ENCODE data around the gene TSG101. TPM values are rescaled to one million over a fixed set of nuclear protein-coding genes. Genes with fewer than 3 reads are reported as not detected.

The TSG101 gene
- total RNA-seq = 10 to 100 TPM; 34.0 to 37.4 TPM

GRCh38 chr11:18526521-18527296 lies at the start of gene TSG101:
Gene TSG101, minus strand, starts transcription at chr11:18526942. Its CDS starts 126 bp downstream, at chr11:18526816.
- H3K27me3 Mint-ChIP-seq = no peaks in the 10 kb centered on the region
- TF ChIP-seq CTCF (IDR thresholded peaks at IDR 0.05) = no peak
- ChIA-PET POLR2A (interaction anchor here (0.6 to 2.8 kb wide), 15 partner anchors 9 to 420 kb away, joined by 3 to 23 read pairs (median 4); partner anchors contain the start of genes GTF2H1, HPS5, LDHA and SPTY2D1), CTCF (interaction anchor here (0.5 to 2.0 kb wide), 14 partner anchors 14 to 416 kb away, joined by 3 to 10 read pairs (median 4); partner anchors contain the start of gene UEVLD)
- H3K9me3 Mint-ChIP-seq = no peaks in the 10 kb centered on the region
- intact Hi-C loops (cut with micrococcal nuclease) = loop anchor here (5.0 kb wide), 1 partner anchor 204 kb away; the partner anchor contains the start of genes GTF2H1 and HPS5
- H3K36me3 Mint-ChIP-seq (ENCODE audit: low read depth) = peaks cover 22% of the 10 kb centered on the region
- H3K27ac Mint-ChIP-seq = peak within 1 kb of the TSS; percentile 99
- H3K4me1 Mint-ChIP-seq (ENCODE audit: low read depth) = peaks cover 50% of the 10 kb centered on the region
- DNase-seq = peak; percentile 95
- peak; percentile 89 for ATAC-seq
- peak within 1 kb of the TSS; percentile 90 for H3K4me3 Mint-ChIP-seq

GRCh38 chr11:18575361-18575760 lies 48.6 kb upstream of the TSG101 start:
- ChIA-PET POLR2A (no interaction called here), CTCF (no interaction called here)
- no peaks in the 10 kb centered on the region for H3K27me3 Mint-ChIP-seq
- DNase-seq = no peak
- H3K36me3 Mint-ChIP-seq (ENCODE audit: low read depth) = peaks cover 12% of the 10 kb centered on the region
- no peak for ATAC-seq
- TF ChIP-seq CTCF (IDR thresholded peaks at IDR 0.05) = no peak
- intact Hi-C loops (cut with micrococcal nuclease) = no loop called here
- H3K27ac Mint-ChIP-seq = no peak overlapping the region
- peaks cover 6% of the 10 kb centered on the region for H3K4me1 Mint-ChIP-seq (ENCODE audit: low read depth)
- H3K9me3 Mint-ChIP-seq = no peaks in the 10 kb centered on the region
- H3K4me3 Mint-ChIP-seq = no peak overlapping the region

GRCh38 chr11:18567081-18567480 lies 40.3 kb upstream of the TSG101 start:
- Mint-ChIP-seq H3K4me1 (ENCODE audit: low read depth) (no peaks in the 10 kb centered on the region), H3K4me3 (no peak overlapping the region), H3K27me3 (no peaks in the 10 kb centered on the region), H3K9me3 (no peaks in the 10 kb centered on the region), H3K36me3 (ENCODE audit: low read depth) (peaks cover 9% of the 10 kb centered on the region), H3K27ac (no peak overlapping the region)
- no peak for TF ChIP-seq CTCF (IDR thresholded peaks at IDR 0.05)
- ChIA-PET CTCF (interaction anchor here (1.5 kb wide), 1 partner anchor 164 kb away, joined by 5 read pairs; no protein-coding TSS in a partner anchor), POLR2A (interaction anchor here (0.6 kb wide), 1 partner anchor 468 kb away, joined by 3 read pairs; no protein-coding TSS in a partner anchor)
- ATAC-seq (no peak), DNase-seq (no peak)
- intact Hi-C loops (cut with micrococcal nuclease) = no loop called here

- TF ChIP-seq CTCF (IDR thresholded peaks at IDR 0.05) = no peak
- intact Hi-C loops (cut with micrococcal nuclease) = no loop called here
- Mint-ChIP-seq H3K36me3 (ENCODE audit: low read depth) (peaks cover 9% of the 10 kb centered on the region), H3K27me3 (no peaks in the 10 kb centered on the region), H3K4me1 (ENCODE audit: low read depth) (no peaks in the 10 kb centered on the region), H3K9me3 (no peaks in the 10 kb centered on the region), H3K27ac (no peak overlapping the region), H3K4me3 (no peak overlapping the region)
- ChIA-PET CTCF (no interaction called here), POLR2A (no interaction called here)
- DNase-seq (no peak), ATAC-seq (no peak)
These were observed 39.7 kb upstream of the TSG101 start for GRCh38 chr11:18566406-18566805.

- intact Hi-C loops (cut with micrococcal nuclease) = no loop called here
- Mint-ChIP-seq H3K4me1 (ENCODE audit: low read depth) (no peaks in the 10 kb centered on the region), H3K27ac (no peak overlapping the region), H3K4me3 (no peak overlapping the region), H3K9me3 (no peaks in the 10 kb centered on the region), H3K36me3 (ENCODE audit: low read depth) (peaks cover 6% of the 10 kb centered on the region), H3K27me3 (no peaks in the 10 kb centered on the region)
- DNase-seq (no peak), ATAC-seq (no peak)
- ChIA-PET CTCF (interaction anchor here (0.6 to 2.6 kb wide), 2 partner anchors 24 to 557 kb away, joined by 4 to 8 read pairs; no protein-coding TSS in a partner anchor), POLR2A (no interaction called here)
- TF ChIP-seq CTCF (IDR thresholded peaks at IDR 0.05) = no peak
These were observed 37.4 kb upstream of the TSG101 start for GRCh38 chr11:18564149-18564548.

Data from activated CD8-positive, alpha-beta T cell treated with anti-CD3 and anti-CD28 coated beads for 36 hours (primary cell).